Loucy (cell line): ENCODE measurements around the gene TRMU.

Experiments
- H2AFZ ChIP-seq: fragments of 200-600 bp; sonication (generic); 2 replicates; pipeline ENCODE4 v1.6.0; 2016; ENCODE audit warnings: antibody characterized with exemption, mild to moderate bottlenecking, low read length, moderate library complexity
- H3F3A ChIP-seq: fragments of 200-600 bp; 2 replicates; pipeline ENCODE4 v1.6.0; 2016; ENCODE audit warnings: antibody characterized with exemption, low read depth, mild to moderate bottlenecking
- H3K27me3 ChIP-seq: fragments of 200-600 bp; sonication (generic); 2 replicates; pipeline ENCODE4 v1.6.1; 2014; ENCODE audit warnings: low read length, mild to moderate bottlenecking; ENCODE audit not compliant: insufficient read depth, poor library complexity, severe bottlenecking
- H3K36me3 ChIP-seq: fragments of 200-600 bp; sonication (generic); 2 replicates; pipeline ENCODE4 v1.6.1; 2016; ENCODE audit warnings: low read length; ENCODE audit not compliant: insufficient read depth
- H3K4me1 ChIP-seq: fragments of 200-600 bp; sonication (generic); 2 replicates; pipeline ENCODE4 v1.5.1; 2014; ENCODE audit warnings: low read length, mild to moderate bottlenecking; ENCODE audit not compliant: insufficient read depth, poor library complexity, severe bottlenecking
- H3K4me2 ChIP-seq: fragments of 200-600 bp; sonication (generic); 2 replicates; pipeline ENCODE4 v1.6.0; 2014; ENCODE audit warnings: antibody characterized with exemption, low read length, low read depth, mild to moderate bottlenecking; ENCODE audit not compliant: poor library complexity, severe bottlenecking
- H3K4me3 ChIP-seq: fragments of 200-600 bp; sonication (generic); 2 replicates; pipeline ENCODE4 v1.5.1; 2014; ENCODE audit warnings: low read length, mild to moderate bottlenecking, mixed read lengths; ENCODE audit not compliant: poor library complexity, severe bottlenecking
- H3K79me2 ChIP-seq: fragments of 200-600 bp; sonication (generic); 2 replicates; pipeline ENCODE4 v1.6.1; 2014; ENCODE audit warnings: low read length; ENCODE audit not compliant: insufficient read depth
- H3K9ac ChIP-seq: fragments of 200-600 bp; sonication (generic); 2 replicates; pipeline ENCODE4 v1.6.0; 2014; ENCODE audit warnings: mild to moderate bottlenecking, low read depth, low read length, moderate library complexity; ENCODE audit not compliant: poor library complexity, severe bottlenecking
- H3K9me2 ChIP-seq: fragments of 200-600 bp; sonication (generic); replicated peaks from 2 replicates; pipeline ENCODE4 v1.6.1; 2016; ENCODE audit warnings: low read depth, low read length, mixed read lengths
- H3K9me3 ChIP-seq: fragments of 200-600 bp; sonication (generic); 2 replicates; pipeline ENCODE4 v1.6.1; 2014; ENCODE audit warnings: mild to moderate bottlenecking, antibody characterized with exemption, low read length, low read depth; ENCODE audit not compliant: insufficient read depth
- H4K20me1 ChIP-seq: fragments of 200-600 bp; sonication (generic); 2 replicates; pipeline ENCODE4 v1.6.0; 2014; ENCODE audit warnings: antibody characterized with exemption, low read length, mild to moderate bottlenecking; ENCODE audit not compliant: insufficient read depth, poor library complexity, severe bottlenecking
- CTCF ChIP-seq: fragments of 200-600 bp; sonication (generic); conservative IDR thresholded peaks from 2 replicates; pipeline ENCODE4 v1.5.1; 2014; ENCODE audit warnings: mild to moderate bottlenecking, antibody characterized with exemption, low read length
- EZH2phosphoT487 ChIP-seq: fragments of 200-600 bp; IDR thresholded peaks from 2 replicates; pipeline ENCODE4 v1.6.1; 2018; ENCODE audit warnings: antibody characterized with exemption, mild to moderate bottlenecking, moderate library complexity, borderline replicate concordance

The TRMU gene

GRCh38 chr22:46362203-46362933 lies 26.9 kb downstream of the TRMU start:
- Histone ChIP-seq H3K4me3 (no peak overlapping the region), H3K9ac (no peak overlapping the region), H3K9me3 (no peaks in the 10 kb centered on the region), H3K4me1 (no peaks in the 10 kb centered on the region), H3F3A (no peaks in the 10 kb centered on the region), H3K27me3 (no peaks in the 10 kb centered on the region), H3K4me2 (no peak overlapping the region), H3K79me2 (no peaks in the 10 kb centered on the region), H3K36me3 (peaks cover 2% of the 10 kb centered on the region; the same call in 1 of the 2 replicates), H3K9me2 (no peaks in the 10 kb centered on the region), H2AFZ (no peak overlapping the region), H4K20me1 (no peaks in the 10 kb centered on the region)
- TF ChIP-seq CTCF (no peak), EZH2phosphoT487 (no peak)

GRCh38 chr22:46362934-46363515 lies 27.5 kb downstream of the TRMU start:
- Histone ChIP-seq H2AFZ (no peak overlapping the region), H3K79me2 (no peaks in the 10 kb centered on the region), H3K9me3 (no peaks in the 10 kb centered on the region), H3K4me2 (no peak overlapping the region), H3K9me2 (no peaks in the 10 kb centered on the region), H3K36me3 (no peaks in the 10 kb centered on the region), H3K4me3 (no peak overlapping the region), H3F3A (no peaks in the 10 kb centered on the region), H4K20me1 (no peaks in the 10 kb centered on the region), H3K4me1 (no peaks in the 10 kb centered on the region), H3K27me3 (no peaks in the 10 kb centered on the region), H3K9ac (no peak overlapping the region)
- TF ChIP-seq CTCF: no peak
- TF ChIP-seq EZH2phosphoT487: no peak

GRCh38 chr22:46363611-46364321 lies 28.3 kb downstream of the TRMU start:
- TF ChIP-seq EZH2phosphoT487 (no peak), CTCF (no peak)
- H3K4me2 ChIP-seq: no peak overlapping the region
- no peaks in the 10 kb centered on the region for H3K9me2 ChIP-seq
- no peaks in the 10 kb centered on the region for H3K36me3 ChIP-seq
- H2AFZ ChIP-seq: no peak overlapping the region
- no peaks in the 10 kb centered on the region for H3K4me1 ChIP-seq
- no peaks in the 10 kb centered on the region for H3K27me3 ChIP-seq
- H3F3A ChIP-seq: no peaks in the 10 kb centered on the region
- no peaks in the 10 kb centered on the region for H3K9me3 ChIP-seq
- no peak overlapping the region for H3K4me3 ChIP-seq
- no peak overlapping the region for H3K9ac ChIP-seq
- H3K79me2 ChIP-seq: no peaks in the 10 kb centered on the region
- no peaks in the 10 kb centered on the region for H4K20me1 ChIP-seq
